T-helper 2 cell treated with Interferon-gamma antibody and Interleukin-4, amounts not matched to agents 5 μg/mL and 100 μg/mL, for 36 hours (primary cell): ENCODE results near the gene KIAA0040.
"Not testable (repeated sequence)": the region's sequence is repeated elsewhere in the genome, so short reads cannot be mapped to it uniquely, and the experiment has no call there.

Source experiments
- DNase-seq: peaks from one replicate; pipeline ENCODE4 v3.0.0; 2021; ENCODE audit warnings: low spot score
- H3K27ac Mint-ChIP-seq: one replicate; pipeline ENCODE4 v1.8.0; 2021; ENCODE audit warnings: mild to moderate bottlenecking, mixed read lengths
- H3K27me3 Mint-ChIP-seq: one replicate; pipeline ENCODE4 v1.8.0; 2021; ENCODE audit warnings: low read depth, mixed read lengths
- H3K36me3 Mint-ChIP-seq: one replicate; pipeline ENCODE4 v1.8.0; 2021; ENCODE audit warnings: low read depth, mixed read lengths
- H3K4me1 Mint-ChIP-seq: one replicate; pipeline ENCODE4 v1.8.0; 2021; ENCODE audit warnings: low read depth, mixed read lengths
- H3K4me3 Mint-ChIP-seq: one replicate; pipeline ENCODE4 v1.8.0; 2022; ENCODE audit warnings: mild to moderate bottlenecking, moderate library complexity, mixed read lengths
- H3K9me3 Mint-ChIP-seq: one replicate; pipeline ENCODE4 v1.8.0; 2021; ENCODE audit warnings: mixed read lengths

KIAA0040 gene

GRCh38 chr1:175108331-175108820, 84.2 kb downstream of the KIAA0040 start:
- not testable (repeated sequence) for H3K4me3 Mint-ChIP-seq, H3K9me3 Mint-ChIP-seq, H3K27ac Mint-ChIP-seq, H3K27me3 Mint-ChIP-seq, DNase-seq, H3K36me3 Mint-ChIP-seq, H3K4me1 Mint-ChIP-seq
